Lung (tissue), 13 donors: ENCODE measurements around the gene HDC. TPM values are rescaled to one million over a fixed set of nuclear protein-coding genes. Genes with fewer than 3 reads are reported as not detected.

Experiments used
- ATAC-seq: fragments of 200-7000 bp; cut with Tn5 transposase; one replicate; pipeline ENCODE4 v1.9.1; 2020; ENCODE audit warnings: moderate number of reproducible peaks; ENCODE audit not compliant: insufficient read depth, low FRiP score
- DNase-seq, 3 donors: peaks; one replicate each; pipeline ENCODE4 v3.0.0-alpha.2; 2013 to 2017
- H3K27ac ChIP-seq, 2 donors: one replicate each; pipeline ENCODE4 v1.5.1; 2013; ENCODE audit warnings: mild to moderate bottlenecking in 2 of 2, moderate library complexity in 2 of 2, control low read depth in 1 of 2, inconsistent platforms in 1 of 2, low read depth in 1 of 2, low read length in 1 of 2
- H3K27me3 ChIP-seq, 3 donors: one replicate each; pipeline ENCODE4 v1.5.1; 2013; ENCODE audit warnings: low read length in 2 of 3; ENCODE audit not compliant: control insufficient read depth in 3 of 3, insufficient read depth in 3 of 3
- H3K36me3 ChIP-seq, 4 donors: one replicate each; pipeline ENCODE4 v1.5.1; 2013; ENCODE audit warnings: low read length in 4 of 4, mild to moderate bottlenecking in 1 of 4, moderate library complexity in 1 of 4; ENCODE audit not compliant: control insufficient read depth in 4 of 4, insufficient read depth in 4 of 4
- H3K4me1 ChIP-seq, 5 donors: one replicate each; pipeline ENCODE4 v1.5.1; 2013; ENCODE audit warnings: low read length in 5 of 5, mild to moderate bottlenecking in 2 of 5, moderate library complexity in 1 of 5; ENCODE audit not compliant: control insufficient read depth in 5 of 5, insufficient read depth in 5 of 5
- H3K4me3 ChIP-seq: one replicate; pipeline ENCODE4 v1.5.1; 2013; ENCODE audit warnings: mild to moderate bottlenecking, control low read depth, moderate library complexity
- H3K9ac ChIP-seq, 2 donors: one replicate each; pipeline ENCODE4 v1.5.1; 2013; ENCODE audit warnings: low read length in 2 of 2, control low read depth in 1 of 2; ENCODE audit not compliant: insufficient read depth in 1 of 2
- H3K9me3 ChIP-seq, 4 donors: one replicate each; pipeline ENCODE4 v1.5.1; 2013; ENCODE audit warnings: low read length in 3 of 4, mild to moderate bottlenecking in 1 of 4, moderate library complexity in 1 of 4; ENCODE audit not compliant: control insufficient read depth in 4 of 4, insufficient read depth in 3 of 4
- CTCF ChIP-seq: IDR thresholded peaks from 2 replicates; pipeline ENCODE4 v1.5.1; 2012; ENCODE audit warnings: mild to moderate bottlenecking; ENCODE audit errors: control extremely low read depth, extremely low read depth
- WGBS, 2 donors: extraction: QIAGEN DNeasy Blood & Tissue Kit; methylation state at CpG; one replicate each; pipeline ENCODE4 v1.1.7; 2013; 5-methylcytosine and 5-hydroxymethylcytosine counted together
- polyA plus RNA-seq, 2 donors: library from polyadenylated mRNA; stranded (reverse); fragments of 200-250 nt; gene quantifications; one replicate each; pipeline ENCODE4 v1.2.1, GENCODE V29; 2013
- small RNA-seq: library from RNA; depleted of rRNA; stranded (forward); fragments of <200 nt; gene quantifications from one replicate; pipeline ENCODE3, GENCODE V24; 2014; ENCODE audit warnings: low replicate concordance
- total RNA-seq, 2 donors: library from RNA; depleted of rRNA in 1 of 2; stranded (reverse); fragments of >200 nt in 1 of 2; gene quantifications; one replicate each; pipeline ENCODE4 v1.2.1, GENCODE V29; 2014 to 2021
- donor health status: control.
- donor health status: control.
- donor health status: Bipolar disorder and iron deficiency.
- donor health status: healthy.
- donor health status: DM: yes; HTN: yes; CAD: no.

HDC gene
- total and polyA plus RNA-seq, 4 donors: 0.57 to 8.6 (median 1.1) TPM

- Histone ChIP-seq H3K36me3 (no peaks in the 10 kb centered on the region), H3K9me3 (no peaks in the 10 kb centered on the region), H3K27ac (no peak overlapping the region), H3K4me1 (peaks cover 0 to 1% (median 0%) of the 10 kb centered on the region in 5 donors), H3K27me3 (no peaks in the 10 kb centered on the region), H3K4me3 (no peak overlapping the region), H3K9ac (no peak overlapping the region)
- ATAC-seq (no peak), DNase-seq (no peak)
- WGBS, 2 donors: 84 to 88% methylated on average over 6 of the region's 6 CpGs
- TF ChIP-seq CTCF: no peak
Observed at GRCh38 chr15:50192926-50193620, 72.5 kb downstream of the HDC start.

- Histone ChIP-seq H3K27me3 (no peaks in the 10 kb centered on the region), H3K27ac (no peak overlapping the region), H3K9me3 (no peaks in the 10 kb centered on the region), H3K4me1 (peaks cover 0 to 1% (median 0%) of the 10 kb centered on the region in 5 donors), H3K9ac (no peak overlapping the region), H3K4me3 (no peak overlapping the region), H3K36me3 (no peaks in the 10 kb centered on the region)
- no peak for ATAC-seq
- DNase-seq: no peak
- TF ChIP-seq CTCF: no peak
- WGBS, 2 donors: 96% methylated on average over 1 of the region's 1 CpG
Observed at GRCh38 chr15:50192164-50192563, 73.4 kb downstream of the HDC start.

Small RNA genes lying within 50 kb of the gene (small RNA-seq; reads per million reads assigned to genes)
- gene RF00019: not detected

Other genes with a start within 250 kb of the HDC start
- gene ATP8B4, start 146.5 kb downstream of the HDC start, total RNA-seq: 10 to 100 TPM in 1 of 2 donors, 1 to 10 TPM in 1; 4.1 to 23.1 TPM
- 1 to 10 TPM; 1.6 to 2.4 TPM for gene ATP8B4, start 146.5 kb downstream of the HDC start, polyA plus RNA-seq
- gene SLC27A2, start 83.5 kb downstream of the HDC start, total RNA-seq: 1 to 10 TPM; 5.9 to 6.6 TPM
- 1 to 10 TPM; 3.5 to 4.5 TPM for gene SLC27A2, start 83.5 kb downstream of the HDC start, polyA plus RNA-seq
- gene GABPB1, start 89.5 kb upstream of the HDC start, total RNA-seq: 10 to 100 TPM; 14.3 to 42.8 TPM
- gene GABPB1, start 89.5 kb upstream of the HDC start, polyA plus RNA-seq: 10 to 100 TPM in 1 of 2 donors, 1 to 10 TPM in 1; 6.1 to 12.9 TPM
- 10 to 100 TPM; 54.1 to 92.1 TPM for gene USP8, start 158.7 kb upstream of the HDC start, total RNA-seq
- 10 to 100 TPM; 14.0 to 28.5 TPM for gene USP8, start 158.7 kb upstream of the HDC start, polyA plus RNA-seq